GM12892 (cell line): ENCODE data around the gene WTAP.

Experiments used
- POLR2A ChIP-seq: IDR thresholded peaks from 2 replicates; pipeline ENCODE4 v1.6.1; 2011; ENCODE audit warnings: low read depth, low read length, control low read depth
- POLR2AphosphoS5 ChIP-seq: IDR thresholded peaks from 2 replicates; pipeline ENCODE4 v1.6.1; 2011; ENCODE audit warnings: low read depth, low read length, control low read depth

DNA sequence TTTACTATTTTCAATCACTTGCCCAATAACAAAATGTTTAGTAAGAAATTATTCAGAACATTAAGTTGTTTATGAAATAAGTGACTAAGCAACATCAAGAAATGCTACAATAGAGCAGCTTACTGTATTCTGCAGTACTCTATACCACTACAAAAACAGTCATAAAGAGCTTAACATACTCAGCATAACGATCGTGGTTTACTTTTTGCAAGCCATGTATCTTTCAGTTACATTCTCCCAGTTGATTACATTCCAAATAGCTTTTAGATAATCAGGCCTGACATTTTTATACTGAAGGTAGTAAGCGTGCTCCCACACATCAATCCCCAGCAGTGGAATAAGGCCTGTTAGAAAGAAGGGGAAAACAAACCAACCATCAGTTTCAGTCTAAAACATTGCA lies 45.0 kb upstream of the WTAP start:
- TF ChIP-seq POLR2A (no peak), POLR2AphosphoS5 (no peak)
